Activated T-cell treated with anti-CD3 and anti-CD28 coated beads, Interleukin-2, amount 50 U/mL, for 24 hours (primary cell): ENCODE measurements around the gene ZNF615.
"Not testable (repeated sequence)": the region's sequence is repeated elsewhere in the genome, so short reads cannot be mapped to it uniquely, and the experiment has no call there.

Experiments used
- DNase-seq: peaks from one replicate; pipeline ENCODE4 v3.0.0-alpha.2; 2020
- H3K27ac Mint-ChIP-seq: 2 replicates; pipeline ENCODE4 v1.8.0; 2020; ENCODE audit warnings: mild to moderate bottlenecking, mixed read lengths
- H3K27me3 Mint-ChIP-seq: 2 replicates; pipeline ENCODE4 v1.8.0; 2020; ENCODE audit warnings: mixed read lengths
- H3K36me3 Mint-ChIP-seq: 2 replicates; pipeline ENCODE4 v1.8.0; 2020; ENCODE audit warnings: low read depth, mixed read lengths
- H3K4me1 Mint-ChIP-seq: 2 replicates; pipeline ENCODE4 v1.8.0; 2020; ENCODE audit warnings: low read depth, mixed read lengths
- H3K4me3 Mint-ChIP-seq: 2 replicates; pipeline ENCODE4 v1.8.0; 2020; ENCODE audit warnings: mild to moderate bottlenecking, moderate library complexity, mixed read lengths
- H3K9me3 Mint-ChIP-seq: 2 replicates; pipeline ENCODE4 v1.8.0; 2020; ENCODE audit warnings: mixed read lengths

The ZNF615 gene

GRCh38 chr19:52007806-52008557, at the start of gene ZNF615:
ZNF615 (minus strand) TSS chr19:52008211; CDS start chr19:52003711, 4,500 bp downstream.
- Mint-ChIP-seq H3K9me3 (peaks cover 52% of the 10 kb centered on the region), H3K4me1 (peaks cover 18% of the 10 kb centered on the region), H3K27ac (peak within 1 kb of the TSS; percentile 96), H3K4me3 (peak within 1 kb of the TSS; percentile 90), H3K27me3 (no peaks in the 10 kb centered on the region), H3K36me3 (peaks cover 91% of the 10 kb centered on the region)
- peak; percentile 93 for DNase-seq

GRCh38 chr19:52056480-52056879, 48.5 kb upstream of the ZNF615 start:
- peaks cover 92% of the 10 kb centered on the region for H3K36me3 Mint-ChIP-seq
- DNase-seq, H3K27me3 Mint-ChIP-seq, H3K4me1 Mint-ChIP-seq, H3K4me3 Mint-ChIP-seq, H3K27ac Mint-ChIP-seq: not testable (repeated sequence)
- peaks cover 70% of the 10 kb centered on the region for H3K9me3 Mint-ChIP-seq

GRCh38 chr19:52051736-52052135, 43.7 kb upstream of the ZNF615 start:
- Mint-ChIP-seq H3K36me3 (peaks cover 96% of the 10 kb centered on the region), H3K9me3 (peaks cover 59% of the 10 kb centered on the region), H3K4me1 (peaks cover 26% of the 10 kb centered on the region)
- H3K27ac Mint-ChIP-seq, H3K4me3 Mint-ChIP-seq, DNase-seq, H3K27me3 Mint-ChIP-seq: not testable (repeated sequence)

GRCh38 chr19:52048555-52049501, 40.8 kb upstream of the ZNF615 start, which contains the start of gene ZNF432:
ZNF432 (minus strand) TSS chr19:52048838; CDS start chr19:52046868, 1,970 bp downstream.
- peaks cover 58% of the 10 kb centered on the region for H3K9me3 Mint-ChIP-seq
- peaks cover 96% of the 10 kb centered on the region for H3K36me3 Mint-ChIP-seq
- H3K4me3 Mint-ChIP-seq, result peak within 1 kb of the TSS; percentile 95
- H3K4me1 Mint-ChIP-seq, result peaks cover 36% of the 10 kb centered on the region
- H3K27ac Mint-ChIP-seq, result peak within 1 kb of the TSS; percentile 96
- peak; percentile 87 for DNase-seq
- H3K27me3 Mint-ChIP-seq, result no peaks in the 10 kb centered on the region

GRCh38 chr19:52039169-52039568, 31.2 kb upstream of the ZNF615 start:
- Mint-ChIP-seq H3K9me3 (peaks cover 57% of the 10 kb centered on the region), H3K36me3 (peaks cover 98% of the 10 kb centered on the region)

GRCh38 chr19:52034051-52034728, 26.2 kb upstream of the ZNF615 start:
- no peaks in the 10 kb centered on the region for H3K4me1 Mint-ChIP-seq
- DNase-seq, result no peak
- H3K27me3 Mint-ChIP-seq, result no peaks in the 10 kb centered on the region
- peaks cover 71% of the 10 kb centered on the region for H3K9me3 Mint-ChIP-seq
- H3K27ac Mint-ChIP-seq, result no peak overlapping the region
- H3K4me3 Mint-ChIP-seq, result no peak overlapping the region
- H3K36me3 Mint-ChIP-seq, result peaks cover 97% of the 10 kb centered on the region

More at GRCh38 chr19:52039169-52039568, 31.2 kb upstream of the ZNF615 start:
- H3K4me3 Mint-ChIP-seq, result no peak overlapping the region
- no peak overlapping the region for H3K27ac Mint-ChIP-seq
- DNase-seq, result no peak
- no peaks in the 10 kb centered on the region for H3K4me1 Mint-ChIP-seq
- H3K27me3 Mint-ChIP-seq, result no peaks in the 10 kb centered on the region

GRCh38 chr19:52028780-52029123, 20.7 kb upstream of the ZNF615 start:
- DNase-seq, result no peak
- H3K27ac Mint-ChIP-seq, result peak overlapping the region; percentile 88
- peaks cover 73% of the 10 kb centered on the region for H3K9me3 Mint-ChIP-seq
- H3K27me3 Mint-ChIP-seq, result no peaks in the 10 kb centered on the region
- H3K36me3 Mint-ChIP-seq, result peaks cover 97% of the 10 kb centered on the region
- H3K4me1 Mint-ChIP-seq, result peaks cover 32% of the 10 kb centered on the region
- peak overlapping the region; percentile 85 for H3K4me3 Mint-ChIP-seq

GRCh38 chr19:52028027-52028779, 20.2 kb upstream of the ZNF615 start, which contains the start of gene ZNF614:
ZNF614 (minus strand) TSS chr19:52028379; CDS start chr19:52025745, 2,634 bp downstream.
- Mint-ChIP-seq H3K9me3 (peaks cover 73% of the 10 kb centered on the region), H3K36me3 (peaks cover 97% of the 10 kb centered on the region)

GRCh38 chr19:52026255-52026990, 18.4 kb upstream of the ZNF615 start:
- Mint-ChIP-seq H3K4me1 (peaks cover 33% of the 10 kb centered on the region), H3K36me3 (peaks cover 97% of the 10 kb centered on the region), H3K4me3 (peak overlapping the region; percentile 85), H3K9me3 (peaks cover 73% of the 10 kb centered on the region)
- not testable (repeated sequence) for H3K27me3 Mint-ChIP-seq, DNase-seq, H3K27ac Mint-ChIP-seq

More at GRCh38 chr19:52028027-52028779, 20.2 kb upstream of the ZNF615 start, which contains the start of gene ZNF614:
- Mint-ChIP-seq H3K27ac (peak within 1 kb of the TSS; percentile 88), H3K27me3 (no peaks in the 10 kb centered on the region), H3K4me1 (peaks cover 32% of the 10 kb centered on the region), H3K4me3 (peak within 1 kb of the TSS; percentile 85)
- peak; percentile 93 for DNase-seq

- H3K27ac Mint-ChIP-seq, H3K4me3 Mint-ChIP-seq, DNase-seq, H3K27me3 Mint-ChIP-seq: not testable (repeated sequence)
- Mint-ChIP-seq H3K36me3 (peaks cover 97% of the 10 kb centered on the region), H3K9me3 (peaks cover 76% of the 10 kb centered on the region), H3K4me1 (peaks cover 35% of the 10 kb centered on the region)
Measured at GRCh38 chr19:52024478-52024877, 16.5 kb upstream of the ZNF615 start.

GRCh38 chr19:52022193-52022592, 14.2 kb upstream of the ZNF615 start:
- H3K36me3 Mint-ChIP-seq, result peaks cover 98% of the 10 kb centered on the region
- peaks cover 20% of the 10 kb centered on the region for H3K4me1 Mint-ChIP-seq
- peaks cover 78% of the 10 kb centered on the region for H3K9me3 Mint-ChIP-seq
- no peak for DNase-seq
- H3K4me3 Mint-ChIP-seq, result no peak overlapping the region
- H3K27me3 Mint-ChIP-seq, result no peaks in the 10 kb centered on the region
- H3K27ac Mint-ChIP-seq, result no peak overlapping the region

GRCh38 chr19:52020506-52020905, 12.5 kb upstream of the ZNF615 start:
- H3K4me3 Mint-ChIP-seq, result no peak overlapping the region
- peaks cover 98% of the 10 kb centered on the region for H3K36me3 Mint-ChIP-seq
- H3K4me1 Mint-ChIP-seq, result peaks cover 5% of the 10 kb centered on the region
- no peaks in the 10 kb centered on the region for H3K27me3 Mint-ChIP-seq
- no peak for DNase-seq
- H3K9me3 Mint-ChIP-seq, result peaks cover 78% of the 10 kb centered on the region
- no peak overlapping the region for H3K27ac Mint-ChIP-seq

- H3K4me1 Mint-ChIP-seq, result peaks cover 18% of the 10 kb centered on the region
- no peak for DNase-seq
- H3K9me3 Mint-ChIP-seq, result peaks cover 50% of the 10 kb centered on the region
- H3K4me3 Mint-ChIP-seq, result no peak overlapping the region
- H3K36me3 Mint-ChIP-seq, result peaks cover 92% of the 10 kb centered on the region
- H3K27ac Mint-ChIP-seq, result no peak overlapping the region
- H3K27me3 Mint-ChIP-seq, result no peaks in the 10 kb centered on the region
Measured at GRCh38 chr19:52010674-52011073, 2.7 kb upstream of the ZNF615 start.
